ENCODE data around the gene SORCS2.

DNA sequence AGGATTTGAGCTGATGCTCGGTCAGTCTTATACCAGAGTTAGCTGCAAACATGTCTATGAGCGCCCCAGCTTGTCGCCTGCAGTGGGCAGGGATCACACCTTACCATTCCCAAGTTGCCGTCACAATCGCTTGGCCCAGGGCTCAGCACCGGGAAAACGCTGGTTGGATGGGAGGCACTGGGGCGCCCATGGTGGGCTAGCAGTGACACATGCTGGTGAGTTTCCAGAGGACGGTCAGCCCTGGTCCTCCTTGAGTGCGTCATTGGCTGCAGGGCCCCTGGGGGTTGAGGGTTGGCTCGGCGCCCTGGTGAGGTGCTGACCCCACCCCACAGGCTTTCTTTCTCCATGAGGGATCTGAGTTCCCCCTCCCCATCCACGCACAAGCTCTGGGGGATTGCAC is 50.4 kb downstream of the SORCS2 start:
- TF ChIP-seq CTCF (IDR thresholded peaks at IDR 0.05; ENCODE audit: low read depth, low read length) (no peak), MAX (IDR thresholded peaks at IDR 0.05; ENCODE audit: low read depth, low read length) (no peak)
